ENCODE results near the gene DAB2. TPM values are rescaled to one million over a fixed set of nuclear protein-coding genes. Genes with fewer than 3 reads are reported as not detected.

DAB2 gene
- total RNA-seq, 1 experiment from 2014 or later = 30.1 TPM

GRCh38 chr5:39466846-39467245 is 42.1 kb upstream of the DAB2 start:
- TF ChIP-seq EZH2 (IDR thresholded peaks at IDR 0.05; ENCODE audit: borderline replicate concordance, low read depth, low read length, poor library complexity, severe bottlenecking) (no peak), CTCF (conservative IDR thresholded peaks at IDR 0.05; ENCODE audit: low read depth, low read length) (no peak)
- no peak for DNase-seq (ENCODE audit: low spot score)
- no TSS peak for BruUV-seq (replicated peaks)
- ChIA-PET CTCF (no interaction called here), POLR2A (ENCODE audit: low non-redundant PET) (no interaction called here)
- Histone ChIP-seq H3K4me1 (ENCODE audit: insufficient read depth, low read length, poor library complexity, severe bottlenecking) (peaks cover 21% of the 10 kb centered on the region), H3K27ac (ENCODE audit: low read depth, low read length, poor library complexity, severe bottlenecking) (no peak overlapping the region), H3K4me3 (ENCODE audit: low read depth, low read length, poor library complexity, severe bottlenecking) (no peak overlapping the region), H3K27me3 (replicated peaks; ENCODE audit: insufficient read depth, low read depth, low read length, poor library complexity) (no peaks in the 10 kb centered on the region), H3K9me3 (ENCODE audit: low read depth, low read length, poor library complexity, severe bottlenecking) (no peaks in the 10 kb centered on the region), H3K36me3 (ENCODE audit: insufficient read depth, low read length, poor library complexity, severe bottlenecking) (no peaks in the 10 kb centered on the region)
- intact Hi-C loops (cut with micrococcal nuclease; ENCODE audit: unreplicated experiment) = no loop called here

GRCh38 chr5:39465843-39466242 is 41.1 kb upstream of the DAB2 start:
- no TSS peak for BruUV-seq (replicated peaks)
- H3K27ac ChIP-seq (ENCODE audit: low read depth, low read length, poor library complexity, severe bottlenecking) = no peak overlapping the region
- H3K27me3 ChIP-seq (replicated peaks; ENCODE audit: insufficient read depth, low read depth, low read length, poor library complexity) = no peaks in the 10 kb centered on the region
- no peak for DNase-seq (ENCODE audit: low spot score)
- TF ChIP-seq EZH2 (IDR thresholded peaks at IDR 0.05; ENCODE audit: borderline replicate concordance, low read depth, low read length, poor library complexity, severe bottlenecking) (no peak), CTCF (conservative IDR thresholded peaks at IDR 0.05; ENCODE audit: low read depth, low read length) (no peak)
- H3K4me1 ChIP-seq (ENCODE audit: insufficient read depth, low read length, poor library complexity, severe bottlenecking) = peaks cover 16% of the 10 kb centered on the region
- CTCF ChIA-PET = no interaction called here
- intact Hi-C loops (cut with micrococcal nuclease; ENCODE audit: unreplicated experiment) = no loop called here
- H3K36me3 ChIP-seq (ENCODE audit: insufficient read depth, low read length, poor library complexity, severe bottlenecking) = no peaks in the 10 kb centered on the region
- no peaks in the 10 kb centered on the region for H3K9me3 ChIP-seq (ENCODE audit: low read depth, low read length, poor library complexity, severe bottlenecking)
- POLR2A ChIA-PET (ENCODE audit: low non-redundant PET) = no interaction called here
- no peak overlapping the region for H3K4me3 ChIP-seq (ENCODE audit: low read depth, low read length, poor library complexity, severe bottlenecking)

GRCh38 chr5:39465097-39465496 is 40.3 kb upstream of the DAB2 start:
- Histone ChIP-seq H3K27me3 (replicated peaks; ENCODE audit: insufficient read depth, low read depth, low read length, poor library complexity) (no peaks in the 10 kb centered on the region), H3K4me1 (ENCODE audit: insufficient read depth, low read length, poor library complexity, severe bottlenecking) (peaks cover 9% of the 10 kb centered on the region), H3K36me3 (ENCODE audit: insufficient read depth, low read length, poor library complexity, severe bottlenecking) (no peaks in the 10 kb centered on the region), H3K4me3 (ENCODE audit: low read depth, low read length, poor library complexity, severe bottlenecking) (no peak overlapping the region), H3K27ac (ENCODE audit: low read depth, low read length, poor library complexity, severe bottlenecking) (no peak overlapping the region), H3K9me3 (ENCODE audit: low read depth, low read length, poor library complexity, severe bottlenecking) (no peaks in the 10 kb centered on the region)
- intact Hi-C loops (cut with micrococcal nuclease; ENCODE audit: unreplicated experiment) = no loop called here
- BruUV-seq (replicated peaks) = no TSS peak
- no peak for TF ChIP-seq CTCF (conservative IDR thresholded peaks at IDR 0.05; ENCODE audit: low read depth, low read length)
- TF ChIP-seq EZH2 (IDR thresholded peaks at IDR 0.05; ENCODE audit: borderline replicate concordance, low read depth, low read length, poor library complexity, severe bottlenecking) = no peak
- CTCF ChIA-PET = interaction anchor here (0.6 kb wide), 1 partner anchor 65 kb away, joined by 6 read pairs; no protein-coding TSS in a partner anchor
- no peak for DNase-seq (ENCODE audit: low spot score)
- POLR2A ChIA-PET (ENCODE audit: low non-redundant PET) = no interaction called here
